AG09309 (cell line): ENCODE measurements around the gene MRGPRD.

Source experiments
- DNase-seq: peaks from one replicate; pipeline ENCODE4 v3.0.0-alpha.2; 2010; ENCODE audit warnings: low read depth
- H3K4me3 ChIP-seq: 2 replicates; pipeline ENCODE4 v1.5.1; 2011; ENCODE audit warnings: mild to moderate bottlenecking, low read depth, low read length, moderate library complexity; ENCODE audit not compliant: control insufficient read depth
- TF ChIP-seq, protein P1 (sequence below): IDR thresholded peaks from 2 replicates; pipeline ENCODE4 v1.5.1; 2011; ENCODE audit warnings: mild to moderate bottlenecking, low read depth, low read length, inconsistent platforms; ENCODE audit not compliant: insufficient read depth, control insufficient read depth; ENCODE audit errors: missing control alignments

Gene MRGPRD

DNA sequence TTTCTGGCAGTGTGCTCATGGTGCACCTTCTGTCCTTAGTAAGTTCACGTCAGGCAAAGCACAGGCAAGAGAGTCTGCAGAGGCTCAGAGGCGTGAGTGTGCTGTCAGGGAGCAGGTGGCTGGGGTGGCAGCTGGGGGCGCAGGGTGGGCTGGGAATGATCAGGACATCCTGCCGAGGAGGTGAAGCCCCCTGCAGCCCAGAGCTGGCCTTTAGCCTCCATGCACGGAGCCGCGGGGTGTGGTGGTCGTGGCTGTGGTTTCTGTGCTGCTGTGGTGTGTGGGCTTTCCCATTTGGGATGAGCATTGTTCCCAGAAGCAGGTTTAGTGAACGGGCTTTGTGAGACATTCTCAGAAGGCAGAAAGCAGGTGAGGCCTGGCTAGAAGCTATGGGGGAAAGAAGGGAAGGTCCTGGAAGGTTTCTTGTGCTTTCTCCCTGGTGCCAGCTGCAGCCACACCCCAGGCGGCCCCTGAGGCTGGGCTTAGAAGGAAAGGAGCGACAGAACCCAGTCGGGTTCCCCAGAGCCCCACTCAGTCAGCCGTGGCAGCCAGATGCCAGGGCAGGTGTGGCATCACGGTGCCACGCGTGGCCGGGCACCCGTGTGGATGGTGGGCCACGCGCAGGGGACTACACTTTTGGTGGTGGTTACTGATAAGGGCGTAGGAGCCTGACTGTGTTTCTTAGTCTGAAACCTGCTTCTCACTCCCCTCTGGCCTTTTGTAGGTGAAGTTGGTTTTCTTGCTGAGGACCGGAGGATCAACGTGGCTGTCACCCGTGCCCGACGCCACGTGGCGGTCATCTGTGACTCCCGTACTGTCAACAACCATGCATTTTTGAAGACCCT is 45.0 kb downstream of the MRGPRD start:
- TF ChIP-seq, protein P1, sequence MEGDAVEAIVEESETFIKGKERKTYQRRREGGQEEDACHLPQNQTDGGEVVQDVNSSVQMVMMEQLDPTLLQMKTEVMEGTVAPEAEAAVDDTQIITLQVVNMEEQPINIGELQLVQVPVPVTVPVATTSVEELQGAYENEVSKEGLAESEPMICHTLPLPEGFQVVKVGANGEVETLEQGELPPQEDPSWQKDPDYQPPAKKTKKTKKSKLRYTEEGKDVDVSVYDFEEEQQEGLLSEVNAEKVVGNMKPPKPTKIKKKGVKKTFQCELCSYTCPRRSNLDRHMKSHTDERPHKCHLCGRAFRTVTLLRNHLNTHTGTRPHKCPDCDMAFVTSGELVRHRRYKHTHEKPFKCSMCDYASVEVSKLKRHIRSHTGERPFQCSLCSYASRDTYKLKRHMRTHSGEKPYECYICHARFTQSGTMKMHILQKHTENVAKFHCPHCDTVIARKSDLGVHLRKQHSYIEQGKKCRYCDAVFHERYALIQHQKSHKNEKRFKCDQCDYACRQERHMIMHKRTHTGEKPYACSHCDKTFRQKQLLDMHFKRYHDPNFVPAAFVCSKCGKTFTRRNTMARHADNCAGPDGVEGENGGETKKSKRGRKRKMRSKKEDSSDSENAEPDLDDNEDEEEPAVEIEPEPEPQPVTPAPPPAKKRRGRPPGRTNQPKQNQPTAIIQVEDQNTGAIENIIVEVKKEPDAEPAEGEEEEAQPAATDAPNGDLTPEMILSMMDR, result no peak
- H3K4me3 ChIP-seq, result no peak overlapping the region
- no peak for DNase-seq

DNA sequence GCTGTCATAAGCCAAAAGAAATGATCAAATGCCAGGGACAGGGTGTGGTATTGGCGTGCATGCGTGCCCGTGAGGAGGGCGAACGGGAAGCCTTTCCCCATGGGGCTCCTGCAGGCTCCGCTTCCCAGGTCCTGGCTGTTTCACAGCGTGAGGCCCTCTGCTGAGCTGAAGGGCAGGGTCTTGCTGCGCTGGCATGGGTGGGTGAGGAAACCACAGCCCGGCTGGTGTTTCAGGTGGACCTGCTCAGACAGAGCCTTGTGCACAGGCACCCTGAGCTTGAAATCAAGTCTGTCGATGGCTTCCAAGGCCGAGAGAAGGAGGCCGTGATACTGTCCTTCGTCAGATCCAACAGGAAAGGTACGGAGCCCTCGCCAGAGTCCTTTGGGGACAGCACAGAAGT is 45.7 kb downstream of the MRGPRD start:
- TF ChIP-seq, protein P1, result no peak
- no peak for DNase-seq
- H3K4me3 ChIP-seq, result no peak overlapping the region

DNA sequence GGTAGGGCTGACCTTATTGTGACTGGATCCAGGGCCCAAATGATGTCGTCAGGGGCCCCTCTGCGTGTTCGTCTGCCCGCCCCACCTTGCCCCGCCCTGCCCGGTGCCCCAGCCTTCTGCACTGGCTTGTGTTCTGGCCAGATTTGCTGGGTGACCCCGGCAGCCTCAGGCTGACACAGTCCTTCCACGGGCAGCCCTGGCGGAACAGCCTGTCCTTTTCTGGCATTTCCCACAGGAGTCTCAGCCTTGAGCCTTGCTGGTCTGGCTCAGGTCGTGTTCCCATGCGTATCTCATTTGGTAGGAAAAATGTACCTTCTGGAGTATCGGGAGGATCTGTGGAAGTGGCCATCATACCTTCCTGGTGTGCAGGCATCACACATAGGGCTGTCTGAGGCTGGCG is 46.1 kb downstream of the MRGPRD start:
- no peak for DNase-seq
- TF ChIP-seq, protein P1, result no peak
- no peak overlapping the region for H3K4me3 ChIP-seq

DNA sequence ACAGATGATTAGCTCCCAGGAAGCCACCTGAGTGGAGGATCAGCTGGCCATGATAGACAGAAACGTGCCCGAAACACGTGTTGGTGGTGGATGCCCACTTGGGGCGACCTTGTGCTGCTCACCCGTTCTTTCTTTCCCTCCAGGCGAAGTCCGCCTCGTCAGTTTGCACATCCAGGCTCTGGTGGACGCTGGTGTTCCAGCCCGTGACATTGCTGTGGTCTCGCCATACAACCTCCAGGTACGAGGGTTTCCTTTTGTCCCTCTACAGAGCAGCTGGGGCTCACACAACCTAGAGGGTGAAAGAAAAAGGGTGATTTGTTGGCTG is 46.5 kb downstream of the MRGPRD start:
- DNase-seq, result no peak
- H3K4me3 ChIP-seq, result no peak overlapping the region
- TF ChIP-seq, protein P1, result no peak

DNA sequence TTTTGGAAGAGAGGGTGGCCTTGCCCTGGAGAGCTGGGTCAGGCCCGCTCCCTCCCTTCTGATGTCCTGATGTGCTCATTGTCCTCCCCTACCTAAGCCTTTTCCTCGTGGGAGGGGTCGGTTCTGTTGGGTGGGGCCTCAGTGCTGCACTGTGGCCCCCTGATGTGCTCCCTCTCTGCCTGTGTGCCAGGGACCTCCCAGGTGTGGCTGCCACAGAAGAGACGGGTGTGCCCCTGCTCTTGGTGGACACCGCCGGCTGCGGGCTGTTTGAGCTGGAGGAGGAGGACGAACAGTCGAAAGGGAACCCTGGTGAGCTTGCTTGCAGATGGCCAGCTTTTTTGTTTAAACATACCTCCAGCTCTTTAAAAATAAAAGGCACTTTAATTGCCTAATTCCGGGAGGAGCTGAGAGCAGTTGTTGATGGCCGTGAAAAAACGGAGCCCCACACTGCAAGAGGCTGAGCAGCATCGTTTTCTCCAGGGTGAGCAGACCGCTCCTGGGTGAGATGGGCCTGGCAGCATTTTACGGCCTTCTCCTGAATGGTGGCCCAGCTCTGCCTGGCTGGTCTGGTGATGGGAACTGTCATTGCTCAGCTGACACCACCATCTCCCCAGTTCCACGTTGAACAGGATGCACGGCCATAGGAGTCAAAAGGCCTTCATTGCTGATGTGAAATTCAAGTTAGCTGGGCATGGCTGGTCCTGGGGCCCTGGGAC is 47.0 kb downstream of the MRGPRD start:
- TF ChIP-seq, protein P1, result no peak
- no peak overlapping the region for H3K4me3 ChIP-seq
- DNase-seq, result no peak

DNA sequence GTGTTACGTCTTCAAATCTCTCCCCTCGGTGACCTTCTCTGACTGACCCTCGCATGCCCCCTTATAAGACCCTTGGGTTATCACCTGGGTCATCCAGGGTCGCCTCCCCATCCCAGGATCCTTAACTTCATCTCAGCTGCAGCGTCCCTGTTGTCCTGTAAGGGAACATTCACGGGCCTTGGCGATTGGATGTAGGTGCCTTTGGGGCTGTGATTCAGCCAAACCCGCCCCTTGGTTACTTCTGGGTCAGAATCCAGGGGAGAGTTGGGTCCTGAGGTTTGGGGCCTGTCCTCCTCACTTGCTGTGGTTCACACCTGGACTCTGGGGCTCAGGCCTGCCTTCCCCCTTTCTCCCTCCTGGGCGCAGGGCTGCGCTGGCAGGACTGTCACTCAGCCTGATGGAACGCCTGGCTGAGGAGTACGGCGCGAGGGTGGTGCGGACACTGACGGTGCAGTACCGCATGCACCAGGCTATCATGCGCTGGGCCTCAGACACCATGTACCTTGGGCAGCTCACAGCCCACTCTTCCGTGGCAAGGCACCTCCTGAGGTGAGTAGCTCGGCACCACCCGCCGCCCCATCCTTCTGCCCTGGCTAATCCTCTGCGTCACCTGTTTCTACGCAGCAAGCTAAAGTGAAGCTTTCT is 47.7 kb downstream of the MRGPRD start:
- no peak overlapping the region for H3K4me3 ChIP-seq
- TF ChIP-seq, protein P1, result no peak
- DNase-seq, result no peak
